Fibroblast of villous mesenchyme (primary cell): Measurements from ENCODE around the gene FKBP9. TPM values are rescaled to one million over a fixed set of nuclear protein-coding genes. Genes with fewer than 3 reads are reported as not detected.
"Not testable (repeated sequence)": the region's sequence is repeated elsewhere in the genome, so short reads cannot be mapped to it uniquely, and the experiment has no call there.

ENCODE experiments used
- DNase-seq: peaks from one replicate; pipeline ENCODE4 v3.0.0-alpha.2; 2010; ENCODE audit warnings: low read depth
- H3K4me3 ChIP-seq: 2 replicates; pipeline ENCODE4 v1.5.1; 2011; ENCODE audit warnings: low read depth, mild to moderate bottlenecking, low read length
- CTCF ChIP-seq: IDR thresholded peaks from 2 replicates; pipeline ENCODE4 v1.5.1; 2012; ENCODE audit warnings: low read depth, mild to moderate bottlenecking, low read length; ENCODE audit not compliant: insufficient read depth
- total RNA-seq: library from RNA; depleted of rRNA; stranded (reverse); fragments of >200 nt; gene quantifications from 2 replicates; pipeline ENCODE4 v1.2.3, GENCODE V29; 2012

FKBP9 gene
- 224 and 265 TPM in 2 replicates for total RNA-seq

GRCh38 chr7:32957326-32958045 is at the start of gene FKBP9:
Gene FKBP9, plus strand, starts transcription at chr7:32957440. Its CDS starts 134 bp downstream, at chr7:32957574.
- DNase-seq, result peak; percentile 87
- no peak for TF ChIP-seq CTCF

GRCh38 chr7:32910195-32910594 is 47.0 kb upstream of the FKBP9 start:
- DNase-seq, result no peak
- H3K4me3 ChIP-seq, result no peak overlapping the region
- no peak for TF ChIP-seq CTCF

More at GRCh38 chr7:32957326-32958045, at the start of gene FKBP9:
- peak within 1 kb of the TSS; percentile 90 for H3K4me3 ChIP-seq

GRCh38 chr7:32914184-32914583 is 43.1 kb upstream of the FKBP9 start:
- peak; percentile 15 for TF ChIP-seq CTCF
- H3K4me3 ChIP-seq, result no peak overlapping the region
- DNase-seq, result no peak

- no peak for DNase-seq
- TF ChIP-seq CTCF, result no peak
- H3K4me3 ChIP-seq, result no peak overlapping the region
These were observed 42.2 kb upstream of the FKBP9 start for GRCh38 chr7:32915041-32915536.

GRCh38 chr7:32916006-32916405 is 41.2 kb upstream of the FKBP9 start:
- no peak overlapping the region for H3K4me3 ChIP-seq
- DNase-seq, result no peak
- TF ChIP-seq CTCF, result no peak

- not testable (repeated sequence) for H3K4me3 ChIP-seq, DNase-seq
These were observed 40.2 kb upstream of the FKBP9 start for GRCh38 chr7:32916994-32917393.

- DNase-seq, result peak; percentile 39
- no peak overlapping the region for H3K4me3 ChIP-seq
- TF ChIP-seq CTCF, result no peak
These were observed 35.3 kb upstream of the FKBP9 start for GRCh38 chr7:32921896-32922295.
